MM.1S (cell line): ENCODE measurements around the gene PKD1L1.

Source experiments
- DNase-seq: peaks from one replicate; pipeline ENCODE4 v3.0.0-alpha.2; 2015
- H2AFZ ChIP-seq: fragments of 300-600 bp; sonication (generic); 2 replicates; pipeline ENCODE4 v1.6.0; 2016; ENCODE audit warnings: antibody characterized with exemption, low read length
- H3F3A ChIP-seq: fragments of 300-600 bp; sonication (generic); 2 replicates; pipeline ENCODE4 v1.6.1; 2016; ENCODE audit warnings: mild to moderate bottlenecking, antibody characterized with exemption, low read length, moderate library complexity, mixed read lengths; ENCODE audit not compliant: insufficient read depth
- H3K27ac ChIP-seq: fragments of 300-600 bp; sonication (generic); 2 replicates; pipeline ENCODE4 v1.5.1; 2016; ENCODE audit warnings: mild to moderate bottlenecking, low read length
- H3K27me3 ChIP-seq: fragments of 300-600 bp; sonication (generic); replicated peaks from 2 replicates; pipeline ENCODE4 v1.6.0; 2016; ENCODE audit warnings: low read length; ENCODE audit not compliant: insufficient read depth
- H3K36me3 ChIP-seq: fragments of 300-600 bp; sonication (generic); replicated peaks from 2 replicates; pipeline ENCODE4 v1.6.1; 2016; ENCODE audit warnings: mild to moderate bottlenecking, low read length, mixed read lengths; ENCODE audit not compliant: insufficient read depth
- H3K4me1 ChIP-seq: fragments of 300-600 bp; sonication (generic); 2 replicates; pipeline ENCODE4 v1.6.1; 2016; ENCODE audit warnings: low read length, mixed read lengths
- H3K4me2 ChIP-seq: fragments of 300-600 bp; sonication (generic); 2 replicates; pipeline ENCODE4 v1.6.0; 2016; ENCODE audit warnings: low read depth, low read length
- H3K4me3 ChIP-seq: fragments of 300-600 bp; sonication (generic); 2 replicates; pipeline ENCODE4 v1.5.1; 2016; ENCODE audit warnings: low read length, mixed read lengths
- H3K79me2 ChIP-seq: fragments of 300-600 bp; sonication (generic); 2 replicates; pipeline ENCODE4 v1.6.1; 2016; ENCODE audit warnings: mixed run types, low read length, mixed read lengths
- H3K9ac ChIP-seq: fragments of 300-600 bp; sonication (generic); 2 replicates; pipeline ENCODE4 v1.6.1; 2016; ENCODE audit warnings: low read length, mixed read lengths
- H3K9me2 ChIP-seq: fragments of 300-600 bp; sonication (generic); replicated peaks from 2 replicates; pipeline ENCODE4 v1.6.1; 2016; ENCODE audit warnings: mild to moderate bottlenecking, low read length, mixed read lengths; ENCODE audit not compliant: insufficient read depth
- H3K9me3 ChIP-seq: fragments of 300-600 bp; sonication (generic); replicated peaks from 2 replicates; pipeline ENCODE4 v1.6.1; 2016; ENCODE audit warnings: mild to moderate bottlenecking, low read length, mixed read lengths; ENCODE audit not compliant: insufficient read depth
- H4K20me1 ChIP-seq: fragments of 300-600 bp; sonication (generic); 2 replicates; pipeline ENCODE4 v1.6.1; 2016; ENCODE audit warnings: mild to moderate bottlenecking, low read length, moderate library complexity, mixed read lengths; ENCODE audit not compliant: insufficient read depth
- EZH2 ChIP-seq: fragments of 300-600 bp; sonication (generic); optimal IDR thresholded peaks from 2 replicates; pipeline ENCODE3; 2017; ENCODE audit warnings: low read depth, mild to moderate bottlenecking, antibody characterized with exemption, low read length, mixed read lengths
- EZH2phosphoT487 ChIP-seq: fragments of 300-600 bp; sonication (generic); IDR thresholded peaks from 2 replicates; pipeline ENCODE4 v1.6.1; 2018; ENCODE audit warnings: antibody characterized with exemption, low read length
- TF ChIP-seq, protein P1 (sequence below): fragments of 300-600 bp; sonication (generic); IDR thresholded peaks from 2 replicates; pipeline ENCODE4 v1.5.1; 2016; ENCODE audit warnings: antibody characterized with exemption, low read length, mixed read lengths

The PKD1L1 gene

DNA sequence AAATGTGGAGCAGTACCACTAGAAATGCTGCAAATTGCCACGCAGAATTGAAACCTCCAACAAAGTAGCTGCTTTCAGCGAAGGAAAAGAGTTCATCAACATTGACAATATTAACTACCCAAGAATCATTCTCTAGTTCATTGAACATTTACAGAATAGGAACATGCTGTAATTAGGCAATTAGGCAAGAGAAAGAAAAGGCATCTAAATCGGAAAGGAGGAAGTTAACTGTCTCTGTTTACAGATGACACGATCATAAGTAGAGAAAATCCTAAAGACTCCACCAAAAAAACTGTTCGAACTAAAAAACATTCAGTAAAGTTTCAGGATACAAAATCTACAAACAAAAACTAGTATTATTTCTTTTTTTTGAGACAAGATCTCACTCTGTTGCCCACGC lies 8.9 kb upstream of the PKD1L1 start:
- Histone ChIP-seq H3K9me3 (no peaks in the 10 kb centered on the region), H3K4me1 (peaks cover 17% of the 10 kb centered on the region), H2AFZ (no peak overlapping the region), H3K79me2 (no peaks in the 10 kb centered on the region), H4K20me1 (no peaks in the 10 kb centered on the region), H3K27me3 (no peaks in the 10 kb centered on the region), H3K9ac (no peak overlapping the region), H3F3A (peaks cover 2% of the 10 kb centered on the region), H3K4me2 (no peak overlapping the region), H3K4me3 (no peak overlapping the region), H3K36me3 (peaks cover 5% of the 10 kb centered on the region; the same call in 1 of the 2 replicates), H3K27ac (no peak overlapping the region), H3K9me2 (no peaks in the 10 kb centered on the region)
- no peak for DNase-seq
- TF ChIP-seq EZH2 (no peak), EZH2phosphoT487 (no peak)
- TF ChIP-seq, protein P1, sequence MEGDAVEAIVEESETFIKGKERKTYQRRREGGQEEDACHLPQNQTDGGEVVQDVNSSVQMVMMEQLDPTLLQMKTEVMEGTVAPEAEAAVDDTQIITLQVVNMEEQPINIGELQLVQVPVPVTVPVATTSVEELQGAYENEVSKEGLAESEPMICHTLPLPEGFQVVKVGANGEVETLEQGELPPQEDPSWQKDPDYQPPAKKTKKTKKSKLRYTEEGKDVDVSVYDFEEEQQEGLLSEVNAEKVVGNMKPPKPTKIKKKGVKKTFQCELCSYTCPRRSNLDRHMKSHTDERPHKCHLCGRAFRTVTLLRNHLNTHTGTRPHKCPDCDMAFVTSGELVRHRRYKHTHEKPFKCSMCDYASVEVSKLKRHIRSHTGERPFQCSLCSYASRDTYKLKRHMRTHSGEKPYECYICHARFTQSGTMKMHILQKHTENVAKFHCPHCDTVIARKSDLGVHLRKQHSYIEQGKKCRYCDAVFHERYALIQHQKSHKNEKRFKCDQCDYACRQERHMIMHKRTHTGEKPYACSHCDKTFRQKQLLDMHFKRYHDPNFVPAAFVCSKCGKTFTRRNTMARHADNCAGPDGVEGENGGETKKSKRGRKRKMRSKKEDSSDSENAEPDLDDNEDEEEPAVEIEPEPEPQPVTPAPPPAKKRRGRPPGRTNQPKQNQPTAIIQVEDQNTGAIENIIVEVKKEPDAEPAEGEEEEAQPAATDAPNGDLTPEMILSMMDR: no peak

GRCh38 chr7:47956220-47956619 lies 8.0 kb upstream of the PKD1L1 start:
- no peak overlapping the region for H3K4me2 ChIP-seq
- H3K27me3 ChIP-seq: no peaks in the 10 kb centered on the region
- no peaks in the 10 kb centered on the region for H4K20me1 ChIP-seq
- no peak overlapping the region for H3K27ac ChIP-seq
- no peak overlapping the region for H3K9ac ChIP-seq
- H3K36me3 ChIP-seq: peaks cover 5% of the 10 kb centered on the region; the same call in 1 of the 2 replicates
- DNase-seq: no peak
- no peak overlapping the region for H3K4me3 ChIP-seq
- H3K9me2 ChIP-seq: no peaks in the 10 kb centered on the region
- H3K9me3 ChIP-seq: no peaks in the 10 kb centered on the region
- no peaks in the 10 kb centered on the region for H3K79me2 ChIP-seq
- peaks cover 11% of the 10 kb centered on the region for H3F3A ChIP-seq
- peaks cover 25% of the 10 kb centered on the region for H3K4me1 ChIP-seq
- H2AFZ ChIP-seq: no peak overlapping the region
- TF ChIP-seq EZH2: no peak
- no peak for TF ChIP-seq EZH2phosphoT487
- TF ChIP-seq, protein P1: no peak

GRCh38 chr7:47954231-47954911 lies 6.1 kb upstream of the PKD1L1 start:
- H2AFZ ChIP-seq: no peak overlapping the region
- no peaks in the 10 kb centered on the region for H3K9me2 ChIP-seq
- TF ChIP-seq EZH2 (no peak), EZH2phosphoT487 (no peak)
- TF ChIP-seq, protein P1: no peak
- H3K4me1 ChIP-seq: peaks cover 41% of the 10 kb centered on the region
- peaks cover 18% of the 10 kb centered on the region for H3F3A ChIP-seq
- H3K27ac ChIP-seq: no peak overlapping the region
- no peak overlapping the region for H3K4me3 ChIP-seq
- H3K36me3 ChIP-seq: peaks cover 5% of the 10 kb centered on the region; the same call in 1 of the 2 replicates
- H3K27me3 ChIP-seq: no peaks in the 10 kb centered on the region
- no peak overlapping the region for H3K9ac ChIP-seq
- H4K20me1 ChIP-seq: no peaks in the 10 kb centered on the region
- no peaks in the 10 kb centered on the region for H3K9me3 ChIP-seq
- no peaks in the 10 kb centered on the region for H3K79me2 ChIP-seq
- H3K4me2 ChIP-seq: no peak overlapping the region
- DNase-seq: no peak
